Measurements from ENCODE around the gene POLD3.

GRCh38 chr11:74685905-74686304 is 93.5 kb downstream of the POLD3 start:
- no peak for TF ChIP-seq POLR2A (IDR thresholded peaks at IDR 0.05)
- TF ChIP-seq, protein P1, sequence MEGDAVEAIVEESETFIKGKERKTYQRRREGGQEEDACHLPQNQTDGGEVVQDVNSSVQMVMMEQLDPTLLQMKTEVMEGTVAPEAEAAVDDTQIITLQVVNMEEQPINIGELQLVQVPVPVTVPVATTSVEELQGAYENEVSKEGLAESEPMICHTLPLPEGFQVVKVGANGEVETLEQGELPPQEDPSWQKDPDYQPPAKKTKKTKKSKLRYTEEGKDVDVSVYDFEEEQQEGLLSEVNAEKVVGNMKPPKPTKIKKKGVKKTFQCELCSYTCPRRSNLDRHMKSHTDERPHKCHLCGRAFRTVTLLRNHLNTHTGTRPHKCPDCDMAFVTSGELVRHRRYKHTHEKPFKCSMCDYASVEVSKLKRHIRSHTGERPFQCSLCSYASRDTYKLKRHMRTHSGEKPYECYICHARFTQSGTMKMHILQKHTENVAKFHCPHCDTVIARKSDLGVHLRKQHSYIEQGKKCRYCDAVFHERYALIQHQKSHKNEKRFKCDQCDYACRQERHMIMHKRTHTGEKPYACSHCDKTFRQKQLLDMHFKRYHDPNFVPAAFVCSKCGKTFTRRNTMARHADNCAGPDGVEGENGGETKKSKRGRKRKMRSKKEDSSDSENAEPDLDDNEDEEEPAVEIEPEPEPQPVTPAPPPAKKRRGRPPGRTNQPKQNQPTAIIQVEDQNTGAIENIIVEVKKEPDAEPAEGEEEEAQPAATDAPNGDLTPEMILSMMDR (IDR thresholded peaks at IDR 0.05): no peak

Measured in tibial nerve (tissue), 3 donors.